Testis (tissue), 3 donors: ENCODE results near the gene NUP188. TPM values are rescaled to one million over a fixed set of nuclear protein-coding genes. Genes with fewer than 3 reads are reported as not detected.

ENCODE experiments used
- DNase-seq: peaks from one replicate; pipeline ENCODE4 v3.0.0-alpha.2; 2019
- H3K27ac ChIP-seq, 2 donors: fragments of 200-600 bp; sonication (generic); one replicate each; pipeline ENCODE4 v1.5.1; 2019
- H3K27me3 ChIP-seq: fragments of 200-600 bp; sonication (generic); one replicate; pipeline ENCODE4 v1.5.1; 2019
- H3K36me3 ChIP-seq: fragments of 200-600 bp; sonication (generic); one replicate; pipeline ENCODE4 v1.5.1; 2017; ENCODE audit warnings: low read depth; ENCODE audit errors: missing control alignments
- H3K4me1 ChIP-seq: fragments of 200-600 bp; sonication (generic); one replicate; pipeline ENCODE4 v1.5.1; 2019
- H3K4me3 ChIP-seq, 2 donors: fragments of 200-600 bp; sonication (generic); one replicate each; pipeline ENCODE4 v1.5.1; 2017 to 2019
- H3K9me3 ChIP-seq: fragments of 200-600 bp; sonication (generic); one replicate; pipeline ENCODE4 v1.5.1; 2017
- POLR2A ChIP-seq: fragments of 450-650 bp; IDR thresholded peaks from one replicate; pipeline ENCODE4 v1.6.1; 2017; ENCODE audit warnings: antibody characterized with exemption, mild to moderate bottlenecking, moderate library complexity
- WGBS, 2 donors: methylation state at CpG; one replicate each; pipeline ENCODE4 v1.1.5; 2018; 5-methylcytosine and 5-hydroxymethylcytosine counted together
- intact Hi-C: fragments of 100-400 bp; cut with DNase I; formaldehyde crosslinking; loops from one replicate; pipeline ENCODE4 v1.15.1; 2023; ENCODE audit warnings: low total_unique reads
- polyA plus RNA-seq: library from polyadenylated mRNA; stranded (reverse); fragments of 350-450 nt; fragmentation: Illumina TruSeq; extraction: RNeasy Lipid Tissue Mini Kit (QIAGEN cat#74804); gene quantifications from one replicate; pipeline ENCODE4 v1.2.3, GENCODE V29; 2014; ENCODE audit warnings: low read depth, low replicate concordance; ENCODE audit not compliant: insufficient read depth
- total RNA-seq, 2 donors: library from RNA; depleted of rRNA; stranded (reverse); fragments of >200 nt; gene quantifications; one replicate each; pipeline ENCODE4 v1.2.3, GENCODE V29; 2016
- TF ChIP-seq, protein P1 (sequence below), 3 experiments: fragments of 450-650 bp in 2 of 3; fragments of 200-600 bp in 1 of 3; sonication (generic) in 1 of 3; IDR thresholded peaks; one replicate each; pipeline ENCODE4 v1.5.1; 2016 to 2019; ENCODE audit warnings: antibody characterized with exemption in 3 of 3, mild to moderate bottlenecking in 2 of 3, moderate library complexity in 1 of 3

NUP188 gene
- total and polyA plus RNA-seq, 3 donors from 2014 or later = 165 to 241 (median 184) TPM

DNA sequence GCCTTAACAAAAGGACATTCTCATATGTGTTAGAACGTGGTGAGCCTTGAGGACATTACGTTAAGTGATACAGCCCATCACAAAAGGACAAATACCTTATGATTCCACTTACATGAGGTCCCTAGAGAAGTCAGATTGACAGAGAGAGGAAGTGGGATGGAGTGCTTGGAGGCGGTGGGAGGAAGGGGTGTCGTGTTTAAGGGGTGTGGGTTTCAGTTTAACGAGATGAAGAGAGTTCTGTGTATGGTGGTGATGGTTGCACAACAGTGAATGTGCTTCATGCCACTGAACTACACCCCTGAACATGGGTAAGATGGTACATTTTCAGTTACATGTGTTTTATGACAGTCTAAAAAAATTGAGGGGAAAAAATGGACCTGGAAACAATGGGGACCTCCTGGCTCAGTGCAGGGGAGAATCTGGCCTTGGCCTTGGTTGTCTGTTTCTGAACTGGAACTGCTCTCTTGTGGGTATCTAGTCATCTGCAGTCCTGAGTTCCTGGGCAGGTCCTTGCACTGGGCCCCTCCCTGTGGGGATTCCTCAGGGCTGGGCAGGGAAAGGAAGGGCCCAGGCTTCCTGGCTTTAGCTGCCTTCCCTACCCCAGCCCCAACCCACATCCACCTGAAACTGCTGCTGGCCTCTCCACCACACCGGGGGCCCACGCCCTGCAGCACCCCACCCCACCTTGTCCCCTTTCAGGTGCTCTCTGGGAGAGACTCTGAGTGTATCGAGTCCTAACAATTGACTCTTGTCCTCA lies 47.8 kb upstream of the NUP188 start:
- intact Hi-C loops = no loop called here
- no peak for DNase-seq
- TF ChIP-seq, protein P1, sequence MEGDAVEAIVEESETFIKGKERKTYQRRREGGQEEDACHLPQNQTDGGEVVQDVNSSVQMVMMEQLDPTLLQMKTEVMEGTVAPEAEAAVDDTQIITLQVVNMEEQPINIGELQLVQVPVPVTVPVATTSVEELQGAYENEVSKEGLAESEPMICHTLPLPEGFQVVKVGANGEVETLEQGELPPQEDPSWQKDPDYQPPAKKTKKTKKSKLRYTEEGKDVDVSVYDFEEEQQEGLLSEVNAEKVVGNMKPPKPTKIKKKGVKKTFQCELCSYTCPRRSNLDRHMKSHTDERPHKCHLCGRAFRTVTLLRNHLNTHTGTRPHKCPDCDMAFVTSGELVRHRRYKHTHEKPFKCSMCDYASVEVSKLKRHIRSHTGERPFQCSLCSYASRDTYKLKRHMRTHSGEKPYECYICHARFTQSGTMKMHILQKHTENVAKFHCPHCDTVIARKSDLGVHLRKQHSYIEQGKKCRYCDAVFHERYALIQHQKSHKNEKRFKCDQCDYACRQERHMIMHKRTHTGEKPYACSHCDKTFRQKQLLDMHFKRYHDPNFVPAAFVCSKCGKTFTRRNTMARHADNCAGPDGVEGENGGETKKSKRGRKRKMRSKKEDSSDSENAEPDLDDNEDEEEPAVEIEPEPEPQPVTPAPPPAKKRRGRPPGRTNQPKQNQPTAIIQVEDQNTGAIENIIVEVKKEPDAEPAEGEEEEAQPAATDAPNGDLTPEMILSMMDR (IDR thresholded peaks at IDR 0.05) = no peak
- no peak for TF ChIP-seq POLR2A
- Histone ChIP-seq H3K27me3 (no peaks in the 10 kb centered on the region), H3K4me1 (peaks cover 16% of the 10 kb centered on the region), H3K27ac (no peak overlapping the region), H3K9me3 (no peaks in the 10 kb centered on the region), H3K4me3 (no peak overlapping the region), H3K36me3 (no peaks in the 10 kb centered on the region)
- 60 to 63% methylated on average over 7 to 8 of the region's 8 CpGs for WGBS, 2 donors

DNA sequence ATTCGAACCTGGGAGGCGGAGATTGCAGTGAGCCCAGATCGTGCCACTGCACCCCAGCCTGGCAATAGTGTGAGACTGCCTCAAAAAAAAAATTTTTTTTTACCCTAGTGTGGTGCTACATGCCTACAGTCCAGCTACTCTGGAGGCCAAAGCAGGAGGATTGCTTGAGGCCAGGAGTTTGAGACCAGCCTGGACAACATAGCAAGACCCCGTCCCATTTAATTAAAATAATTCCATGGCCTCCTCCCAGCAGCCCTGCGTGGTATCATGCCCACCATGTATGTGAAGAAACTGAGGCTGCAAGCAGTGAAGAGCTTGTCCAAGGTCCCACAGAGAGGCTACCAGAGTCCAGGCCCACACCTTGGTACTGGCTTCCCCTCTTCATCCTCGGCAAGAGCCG lies 46.1 kb upstream of the NUP188 start:
- DNase-seq = no peak
- WGBS, 2 donors = 66 to 87% methylated on average over 7 of the region's 7 CpGs
- Histone ChIP-seq H3K36me3 (no peaks in the 10 kb centered on the region), H3K4me1 (peaks cover 16% of the 10 kb centered on the region), H3K4me3 (no peak overlapping the region), H3K9me3 (no peaks in the 10 kb centered on the region), H3K27ac (no peak overlapping the region), H3K27me3 (no peaks in the 10 kb centered on the region)
- no peak for TF ChIP-seq POLR2A
- TF ChIP-seq, protein P1 (IDR thresholded peaks at IDR 0.05) = no peak
- intact Hi-C loops = no loop called here

DNA sequence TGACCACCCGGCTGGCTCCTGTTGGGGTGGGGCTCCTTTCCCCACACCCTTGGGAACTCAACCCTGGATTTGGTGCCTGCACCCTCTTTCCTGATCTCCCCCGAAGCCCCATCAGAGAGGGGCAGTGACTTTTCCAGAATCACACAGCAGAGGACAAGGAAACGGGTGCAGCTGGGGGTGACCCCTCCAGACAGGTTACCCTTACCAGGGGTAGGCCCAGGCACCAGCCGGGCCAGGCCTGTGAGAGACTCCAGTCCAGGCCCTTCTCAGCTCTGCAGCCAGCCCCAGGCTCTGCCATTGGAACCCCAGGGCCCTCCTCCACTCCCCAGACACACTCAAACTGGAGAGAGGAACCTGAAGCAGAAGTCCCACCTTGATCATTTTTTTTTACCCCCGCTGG lies 45.7 kb upstream of the NUP188 start:
- H3K4me3 ChIP-seq = no peak overlapping the region
- H3K27ac ChIP-seq = no peak overlapping the region
- intact Hi-C loops = no loop called here
- H3K27me3 ChIP-seq = no peaks in the 10 kb centered on the region
- H3K4me1 ChIP-seq = peaks cover 18% of the 10 kb centered on the region
- H3K36me3 ChIP-seq = no peaks in the 10 kb centered on the region
- DNase-seq = no peak
- TF ChIP-seq, protein P1 (IDR thresholded peaks at IDR 0.05) = no peak
- TF ChIP-seq POLR2A = no peak
- H3K9me3 ChIP-seq = no peaks in the 10 kb centered on the region
- 78 to 91% methylated on average over 4 to 5 of the region's 5 CpGs for WGBS, 2 donors

DNA sequence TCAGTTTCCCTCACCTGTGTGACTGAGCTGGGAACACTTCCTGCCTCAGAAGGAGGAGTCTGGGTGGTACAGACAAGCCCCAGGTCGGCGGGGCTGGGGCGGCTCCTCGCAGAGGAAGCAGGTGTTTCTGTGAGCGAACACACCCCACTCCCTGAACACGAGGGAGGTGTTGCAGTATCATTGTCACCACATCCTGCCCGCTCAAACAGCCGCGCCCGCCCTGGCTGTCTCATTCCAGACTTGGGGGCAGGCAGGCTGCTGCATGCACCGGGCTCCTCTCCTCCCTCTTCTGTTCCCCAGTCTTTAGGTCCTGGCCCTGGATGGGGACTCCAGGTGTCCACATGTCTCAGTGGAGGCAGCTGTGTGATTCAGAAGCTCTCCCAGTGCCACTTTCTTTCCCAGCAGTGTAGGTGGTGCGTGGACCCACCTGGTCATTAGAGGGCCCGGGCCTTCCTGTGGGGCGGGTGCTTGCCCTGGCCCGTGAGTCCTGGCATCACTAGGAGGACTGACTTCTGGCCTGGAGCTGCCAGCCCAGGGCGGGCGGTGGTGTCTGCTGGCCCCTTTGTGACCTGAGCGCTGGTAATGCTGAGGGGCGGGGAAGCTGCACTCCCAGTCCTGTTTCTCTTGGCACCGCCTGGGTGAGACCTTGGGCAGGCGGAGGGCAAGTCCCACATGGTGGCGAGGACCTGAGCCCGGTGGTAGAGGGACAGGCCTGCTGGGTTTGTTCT lies 45.0 kb upstream of the NUP188 start:
- no peak overlapping the region for H3K4me3 ChIP-seq
- H3K36me3 ChIP-seq = no peaks in the 10 kb centered on the region
- 72 to 80% methylated on average over 11 to 23 of the region's 23 CpGs for WGBS, 2 donors
- intact Hi-C loops = no loop called here
- no peak overlapping the region for H3K27ac ChIP-seq
- no peak for DNase-seq
- TF ChIP-seq POLR2A = no peak
- TF ChIP-seq, protein P1 (IDR thresholded peaks at IDR 0.05) = no peak
- no peaks in the 10 kb centered on the region for H3K9me3 ChIP-seq
- peaks cover 25% of the 10 kb centered on the region for H3K4me1 ChIP-seq
- no peaks in the 10 kb centered on the region for H3K27me3 ChIP-seq
